GM12874 (cell line): ENCODE measurements around the gene TUBGCP2.

Experiments
- TF ChIP-seq, protein P1 (sequence below): IDR thresholded peaks from 2 replicates; pipeline ENCODE4 v1.5.1; 2011; ENCODE audit warnings: low read depth, mild to moderate bottlenecking, control low read depth, low read length, moderate library complexity; ENCODE audit not compliant: insufficient read depth

Gene TUBGCP2

GRCh38 chr10:133282846-133283390 lies 25.8 kb downstream of the TUBGCP2 start:
- TF ChIP-seq, protein P1, sequence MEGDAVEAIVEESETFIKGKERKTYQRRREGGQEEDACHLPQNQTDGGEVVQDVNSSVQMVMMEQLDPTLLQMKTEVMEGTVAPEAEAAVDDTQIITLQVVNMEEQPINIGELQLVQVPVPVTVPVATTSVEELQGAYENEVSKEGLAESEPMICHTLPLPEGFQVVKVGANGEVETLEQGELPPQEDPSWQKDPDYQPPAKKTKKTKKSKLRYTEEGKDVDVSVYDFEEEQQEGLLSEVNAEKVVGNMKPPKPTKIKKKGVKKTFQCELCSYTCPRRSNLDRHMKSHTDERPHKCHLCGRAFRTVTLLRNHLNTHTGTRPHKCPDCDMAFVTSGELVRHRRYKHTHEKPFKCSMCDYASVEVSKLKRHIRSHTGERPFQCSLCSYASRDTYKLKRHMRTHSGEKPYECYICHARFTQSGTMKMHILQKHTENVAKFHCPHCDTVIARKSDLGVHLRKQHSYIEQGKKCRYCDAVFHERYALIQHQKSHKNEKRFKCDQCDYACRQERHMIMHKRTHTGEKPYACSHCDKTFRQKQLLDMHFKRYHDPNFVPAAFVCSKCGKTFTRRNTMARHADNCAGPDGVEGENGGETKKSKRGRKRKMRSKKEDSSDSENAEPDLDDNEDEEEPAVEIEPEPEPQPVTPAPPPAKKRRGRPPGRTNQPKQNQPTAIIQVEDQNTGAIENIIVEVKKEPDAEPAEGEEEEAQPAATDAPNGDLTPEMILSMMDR, result no peak

DNA sequence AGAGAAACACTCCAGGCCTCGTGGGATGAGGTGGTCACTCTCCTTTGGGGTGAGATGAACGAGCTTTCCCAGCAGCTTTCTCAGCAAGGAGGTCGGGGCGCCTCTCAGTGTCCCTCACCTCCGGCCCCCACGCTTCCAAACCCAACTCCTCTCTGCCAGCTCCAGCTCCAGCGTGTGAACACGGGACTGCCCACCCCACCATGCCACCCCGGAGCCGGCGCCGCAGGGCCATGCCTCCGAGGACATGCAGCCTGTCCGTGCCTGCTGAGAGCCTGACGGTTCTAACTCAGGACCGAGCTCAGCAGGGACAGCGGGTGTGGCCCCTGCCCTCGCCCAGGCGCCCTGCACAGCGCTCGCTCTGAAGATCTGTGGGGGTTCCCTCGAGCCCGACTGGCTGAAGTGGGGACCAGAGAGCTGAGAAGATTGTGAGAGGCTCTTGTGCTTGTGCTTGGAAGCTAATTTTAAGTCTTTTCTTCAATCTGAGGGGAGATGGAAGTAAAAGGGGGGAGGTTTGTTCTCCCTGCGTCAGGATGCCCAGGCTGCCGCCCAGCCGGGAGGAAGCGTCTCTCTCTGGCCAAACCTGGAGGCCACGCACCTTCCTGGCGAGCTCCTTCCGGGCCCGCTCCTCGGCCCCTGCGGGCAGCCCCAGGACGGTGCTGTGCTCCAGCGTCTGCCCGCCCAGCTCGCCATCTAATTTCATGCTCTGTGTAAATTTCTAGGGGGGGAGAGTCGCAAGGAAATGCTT lies 26.9 kb downstream of the TUBGCP2 start:
- TF ChIP-seq, protein P1, result no peak

DNA sequence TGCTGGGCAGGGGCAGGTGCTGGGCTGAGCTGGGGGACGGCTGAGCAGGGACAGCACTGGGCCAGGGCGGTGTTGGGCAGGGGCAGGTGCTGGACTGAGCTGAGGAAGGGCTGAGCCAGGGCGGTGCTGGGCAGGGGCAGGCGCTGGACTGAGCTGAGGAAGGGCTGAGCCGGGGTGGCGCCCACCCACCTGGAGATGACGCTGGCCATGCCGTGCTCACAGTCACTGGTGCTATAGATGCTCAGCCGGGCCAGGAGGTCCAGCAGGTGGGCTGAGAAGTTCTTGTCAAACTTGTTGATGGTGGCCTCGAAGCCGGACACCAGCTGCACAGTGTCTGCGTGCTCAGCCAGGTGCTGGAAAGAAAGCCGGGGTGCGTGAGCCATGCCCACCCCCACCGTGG lies 27.6 kb downstream of the TUBGCP2 start:
- TF ChIP-seq, protein P1, result no peak

GRCh38 chr10:133280391-133281059 lies 28.1 kb downstream of the TUBGCP2 start:
- TF ChIP-seq, protein P1, result no peak

DNA sequence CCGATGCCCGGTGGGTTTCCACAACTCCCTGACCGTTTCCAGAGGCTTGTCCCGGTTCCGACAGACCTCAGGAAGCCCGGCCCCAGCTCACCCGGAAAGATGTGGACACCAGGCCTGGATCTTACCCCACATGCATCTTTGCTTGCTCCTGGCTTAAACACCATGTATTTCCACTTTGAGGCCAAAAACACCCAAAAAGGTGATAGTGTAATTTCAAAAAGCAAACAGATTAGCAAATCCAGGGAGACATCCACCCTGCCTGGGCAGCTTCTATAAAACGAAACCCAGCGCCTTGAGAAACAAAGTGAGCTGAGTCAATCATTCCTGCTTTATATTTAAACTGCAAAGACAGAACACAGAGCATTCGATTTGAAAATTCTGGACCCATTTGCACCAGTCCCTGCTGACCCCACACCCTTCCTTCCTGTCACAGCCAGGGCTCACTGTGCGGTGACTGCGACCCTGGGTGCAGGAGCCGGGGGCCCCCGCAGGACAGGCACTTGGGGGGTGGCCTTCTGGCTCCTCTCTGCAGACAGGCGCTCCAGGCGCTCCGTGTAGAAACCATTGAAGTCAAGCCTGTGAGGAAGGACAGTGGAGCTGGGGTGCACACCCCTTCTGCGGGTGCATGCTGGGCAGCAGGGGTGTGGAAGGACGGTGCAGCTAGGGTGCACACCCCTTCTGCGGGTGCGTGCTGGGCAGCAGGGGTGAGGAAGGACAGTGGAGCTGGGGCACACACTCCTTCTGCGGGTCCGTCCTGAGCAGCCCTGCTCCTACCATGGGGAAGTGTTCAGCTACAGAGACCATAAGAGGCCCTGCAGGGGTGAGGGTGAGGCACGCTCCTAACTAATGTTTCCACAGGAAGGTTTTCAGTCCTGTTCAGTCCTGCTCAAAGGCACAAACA lies 29.1 kb downstream of the TUBGCP2 start:
- TF ChIP-seq, protein P1, result no peak

GRCh38 chr10:133278577-133279265 lies 30.0 kb downstream of the TUBGCP2 start:
- TF ChIP-seq, protein P1, result no peak
